NB4 (cell line): Measurements from ENCODE around the gene MTHFR.
"Not testable (repeated sequence)": the region's sequence is repeated elsewhere in the genome, so short reads cannot be mapped to it uniquely, and the experiment has no call there.

ENCODE experiments used
- DNase-seq: peaks from one replicate; pipeline ENCODE4 v3.0.0; 2010; ENCODE audit warnings: low read depth
- H3K4me3 ChIP-seq: one replicate; pipeline ENCODE4 v1.5.1; 2011; ENCODE audit warnings: mild to moderate bottlenecking, low read depth, low read length, moderate library complexity
- MYC ChIP-seq: IDR thresholded peaks from 2 replicates; pipeline ENCODE4 v1.6.1; 2011; ENCODE audit warnings: low read depth, low read length
- POLR2A ChIP-seq: IDR thresholded peaks from 2 replicates; pipeline ENCODE4 v1.6.1; 2011; ENCODE audit warnings: mild to moderate bottlenecking; ENCODE audit not compliant: insufficient read length; ENCODE audit errors: extremely low read depth
- TF ChIP-seq, protein P1 (sequence below): IDR thresholded peaks from 2 replicates; pipeline ENCODE4 v1.6.1; 2011; ENCODE audit warnings: low read depth, low read length
- TF ChIP-seq, protein P2 (sequence below): IDR thresholded peaks from one replicate; pipeline ENCODE4 v1.5.1; 2012; ENCODE audit warnings: low read depth, low read length

The MTHFR gene

DNA sequence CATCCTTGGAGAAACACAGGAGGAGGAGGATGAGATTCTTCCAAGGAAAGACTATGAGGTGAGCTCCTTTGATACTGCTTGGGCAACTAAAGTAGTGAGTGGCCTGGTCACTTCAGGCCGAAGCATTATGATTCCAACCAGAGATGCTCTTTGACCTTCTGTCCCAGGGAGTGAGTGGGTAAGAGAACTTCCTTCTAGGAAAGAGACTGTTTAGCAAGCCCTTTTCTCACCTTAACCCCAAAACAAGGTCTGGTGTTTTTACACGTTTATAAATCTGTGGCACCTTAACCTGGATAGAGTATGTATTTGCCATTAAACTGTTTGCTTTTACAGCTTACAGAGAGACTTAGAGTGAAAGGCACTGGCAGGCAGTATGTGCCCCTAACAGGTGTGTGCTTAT, 1.4 kb upstream of the MTHFR start:
- TF ChIP-seq, protein P1, sequence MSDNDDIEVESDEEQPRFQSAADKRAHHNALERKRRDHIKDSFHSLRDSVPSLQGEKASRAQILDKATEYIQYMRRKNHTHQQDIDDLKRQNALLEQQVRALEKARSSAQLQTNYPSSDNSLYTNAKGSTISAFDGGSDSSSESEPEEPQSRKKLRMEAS: no peak
- TF ChIP-seq MYC (no peak), POLR2A (no peak)
- TF ChIP-seq, protein P2, sequence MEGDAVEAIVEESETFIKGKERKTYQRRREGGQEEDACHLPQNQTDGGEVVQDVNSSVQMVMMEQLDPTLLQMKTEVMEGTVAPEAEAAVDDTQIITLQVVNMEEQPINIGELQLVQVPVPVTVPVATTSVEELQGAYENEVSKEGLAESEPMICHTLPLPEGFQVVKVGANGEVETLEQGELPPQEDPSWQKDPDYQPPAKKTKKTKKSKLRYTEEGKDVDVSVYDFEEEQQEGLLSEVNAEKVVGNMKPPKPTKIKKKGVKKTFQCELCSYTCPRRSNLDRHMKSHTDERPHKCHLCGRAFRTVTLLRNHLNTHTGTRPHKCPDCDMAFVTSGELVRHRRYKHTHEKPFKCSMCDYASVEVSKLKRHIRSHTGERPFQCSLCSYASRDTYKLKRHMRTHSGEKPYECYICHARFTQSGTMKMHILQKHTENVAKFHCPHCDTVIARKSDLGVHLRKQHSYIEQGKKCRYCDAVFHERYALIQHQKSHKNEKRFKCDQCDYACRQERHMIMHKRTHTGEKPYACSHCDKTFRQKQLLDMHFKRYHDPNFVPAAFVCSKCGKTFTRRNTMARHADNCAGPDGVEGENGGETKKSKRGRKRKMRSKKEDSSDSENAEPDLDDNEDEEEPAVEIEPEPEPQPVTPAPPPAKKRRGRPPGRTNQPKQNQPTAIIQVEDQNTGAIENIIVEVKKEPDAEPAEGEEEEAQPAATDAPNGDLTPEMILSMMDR: no peak
- H3K4me3 ChIP-seq: peak overlapping the region; percentile 98
- no peak for DNase-seq

DNA sequence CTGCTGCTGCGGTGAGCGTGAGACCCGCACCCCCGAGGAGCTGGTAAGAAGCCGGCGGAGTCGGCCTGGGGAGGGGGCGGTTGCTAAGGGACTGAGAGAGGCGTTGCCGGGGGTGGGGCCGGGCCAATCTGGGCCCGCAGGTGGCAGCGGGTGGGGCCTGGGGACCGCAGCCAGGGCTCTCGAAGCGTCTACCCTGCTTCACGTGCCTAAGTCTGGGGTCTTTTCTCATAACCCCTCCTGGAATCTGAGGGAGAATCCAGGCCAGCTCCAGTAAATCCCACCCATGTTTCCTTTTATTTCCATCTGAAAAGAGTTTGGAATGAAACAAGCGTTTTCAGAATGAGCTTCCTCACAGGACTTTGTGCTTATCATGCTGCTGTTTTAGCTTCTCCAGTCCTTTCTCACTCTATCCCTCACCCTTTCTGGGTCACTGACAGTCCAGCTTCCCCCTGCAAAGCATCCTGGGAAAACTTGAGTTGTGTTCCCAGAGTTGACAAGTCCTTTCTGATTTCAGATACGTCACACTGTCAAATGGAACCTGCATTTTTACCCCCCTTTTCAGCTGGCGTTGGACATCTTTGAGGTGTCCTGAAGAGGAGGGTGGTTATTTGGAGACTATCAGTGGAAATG, 658 bp upstream of the MTHFR start:
- DNase-seq: peak; percentile 33
- TF ChIP-seq, protein P2: no peak
- TF ChIP-seq, protein P1: no peak
- TF ChIP-seq MYC (no peak), POLR2A (no peak)

DNA sequence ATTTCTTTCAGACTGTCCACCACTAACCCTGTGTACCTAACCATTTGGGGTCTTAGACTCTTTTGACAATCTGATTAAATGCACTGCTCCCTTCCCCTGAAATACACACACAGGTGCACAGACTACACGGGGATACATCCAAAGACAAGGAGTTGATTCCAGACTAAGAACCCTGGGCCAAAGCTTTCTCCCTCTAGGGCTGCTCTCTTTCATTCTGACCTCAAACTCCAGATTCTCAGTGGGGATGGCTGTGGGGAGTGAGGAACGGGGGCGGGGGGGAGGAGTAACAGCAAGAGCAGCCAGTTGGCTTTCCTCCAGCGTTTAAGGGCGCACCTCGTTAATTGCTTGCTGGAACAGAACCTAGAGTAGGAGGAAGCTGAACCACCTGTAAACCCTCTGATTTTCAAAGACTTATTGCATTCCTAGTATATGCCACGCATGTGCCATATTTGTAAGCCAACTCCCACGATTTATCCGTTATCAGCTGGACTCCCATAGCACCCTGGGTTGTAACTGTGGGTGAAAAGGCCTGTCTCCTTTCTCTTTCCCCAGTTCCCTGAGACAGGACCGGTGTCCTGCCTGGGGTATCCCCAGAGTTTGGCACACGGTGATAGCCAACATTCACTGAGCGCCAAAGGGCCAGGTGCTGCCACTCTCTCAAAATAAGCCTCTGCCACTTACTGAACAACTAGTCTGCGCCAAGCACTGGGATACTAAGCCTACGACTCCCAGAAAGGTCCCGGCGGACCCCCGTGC, 920 bp downstream of the MTHFR start:
- peak; percentile 47 for DNase-seq
- H3K4me3 ChIP-seq: peak overlapping the region; percentile 73
- TF ChIP-seq MYC: no peak
- TF ChIP-seq, protein P2: no peak
- no peak for TF ChIP-seq POLR2A
- TF ChIP-seq, protein P1: no peak

More for the DNA sequence above, 658 bp upstream of the MTHFR start:
- H3K4me3 ChIP-seq: peak overlapping the region; percentile 98

DNA sequence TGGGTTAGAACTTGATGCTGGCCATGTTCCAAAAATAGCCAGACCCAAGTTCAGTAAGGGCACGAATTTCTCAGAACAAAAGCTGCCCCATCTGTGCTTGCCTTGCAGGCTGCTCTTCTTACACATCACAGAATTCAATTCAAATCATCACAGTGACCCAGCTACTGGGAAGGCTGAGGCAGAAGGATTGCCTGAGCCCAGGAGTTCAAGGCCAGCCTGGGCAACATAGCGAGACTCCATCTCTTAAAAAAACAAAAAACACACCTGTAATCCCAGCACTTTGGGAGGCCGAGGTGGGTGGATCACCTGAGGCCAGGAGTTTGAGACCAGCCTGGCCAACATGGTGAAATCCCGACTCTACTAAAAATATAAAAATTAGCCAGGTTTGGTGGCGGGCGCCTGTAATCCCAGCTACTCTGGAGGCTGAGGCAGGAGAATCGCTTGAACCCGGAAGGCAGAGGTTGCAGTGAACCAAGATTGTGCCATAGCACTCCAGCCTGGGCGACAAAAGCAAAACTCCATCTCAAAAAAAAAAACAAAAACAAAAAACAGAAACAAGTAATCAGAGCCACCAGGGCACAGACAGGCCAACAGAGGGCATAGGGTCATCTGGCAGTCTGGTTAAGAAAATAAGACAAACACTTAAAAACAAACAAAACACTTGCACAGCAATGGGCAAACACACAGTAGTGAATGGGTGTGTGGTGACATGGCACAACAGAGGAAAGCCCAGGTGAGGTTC, 1.7 kb downstream of the MTHFR start:
- H3K4me3 ChIP-seq: peak overlapping the region; percentile 73
- DNase-seq: not testable (repeated sequence)

DNA sequence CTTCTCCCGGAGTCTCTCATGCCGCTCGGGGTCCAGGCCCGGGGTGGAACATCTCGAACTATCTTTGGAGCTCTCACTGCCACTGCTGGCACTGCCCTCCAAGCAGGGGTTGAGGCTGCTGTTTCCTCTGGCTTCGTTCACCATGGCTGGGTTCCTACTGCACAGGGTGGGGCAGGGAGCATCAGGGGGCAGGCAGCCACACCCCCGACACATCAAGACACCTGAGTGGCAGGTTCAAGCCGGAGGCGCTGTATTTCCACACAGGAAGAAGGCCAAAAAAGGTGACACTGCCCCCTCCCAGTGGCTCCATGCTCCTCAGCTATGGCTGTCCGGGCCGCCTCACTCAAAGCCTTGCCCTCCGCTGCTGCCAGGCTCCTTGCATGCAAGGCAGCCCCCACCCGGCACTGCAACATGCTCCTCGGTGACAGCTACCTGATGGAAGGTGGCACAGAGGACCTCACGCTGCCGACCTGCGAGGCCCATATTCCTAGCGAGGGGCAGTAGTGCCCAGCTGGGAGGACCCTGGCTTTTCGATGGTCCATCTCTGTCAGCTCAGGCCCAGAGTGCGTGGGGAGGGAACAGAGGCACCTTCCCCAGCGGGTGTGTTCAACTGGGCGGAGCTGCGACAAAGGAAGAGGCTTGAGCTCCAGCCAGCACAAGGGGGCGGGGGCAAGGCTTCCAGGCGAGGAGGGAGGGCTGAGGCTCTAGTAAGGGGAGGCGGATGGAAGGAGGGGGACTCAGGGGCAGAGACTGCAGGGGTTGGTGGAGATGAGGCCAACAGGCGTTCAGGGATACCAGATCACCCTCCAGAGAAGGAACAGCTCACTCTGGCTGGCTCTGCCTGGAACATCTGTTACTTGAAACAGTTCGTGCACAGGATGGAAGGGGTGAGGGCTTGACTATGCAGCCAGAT, 2.5 kb downstream of the MTHFR start:
- no peak overlapping the region for H3K4me3 ChIP-seq
- TF ChIP-seq, protein P2: no peak
- TF ChIP-seq, protein P1: 0 out of 2 replicates have a peak, but pooled peaks have one; percentile 9
- peak; percentile 28 for DNase-seq
